HG02884 (cell line): ENCODE measurements around the gene PBXIP1.
"Not testable (repeated sequence)": the region's sequence is repeated elsewhere in the genome, so short reads cannot be mapped to it uniquely, and the experiment has no call there.

ENCODE experiments used
- ATAC-seq: cut with Tn5 transposase; IDR thresholded peaks from one replicate; pipeline ENCODE4 v1.9.1; 2021; ENCODE audit warnings: mild to moderate bottlenecking, moderate library complexity; ENCODE audit not compliant: unreplicated experiment

PBXIP1 gene

GRCh38 chr1:154955718-154956543 lies at the start of gene PBXIP1:
Gene PBXIP1, minus strand, starts transcription at chr1:154956099. Its CDS starts 2,378 bp downstream, at chr1:154953721.
- ATAC-seq: peak; percentile 56

- ATAC-seq: no peak
Observed at GRCh38 chr1:155005076-155006011, 49.4 kb upstream of the PBXIP1 start.

GRCh38 chr1:155004352-155005075 lies 48.6 kb upstream of the PBXIP1 start:
- no peak for ATAC-seq

GRCh38 chr1:155003766-155004351 lies 48.0 kb upstream of the PBXIP1 start:
- no peak for ATAC-seq

GRCh38 chr1:155003227-155003765 lies 47.4 kb upstream of the PBXIP1 start:
- no peak for ATAC-seq

GRCh38 chr1:155002464-155003226 lies 46.7 kb upstream of the PBXIP1 start, which contains the start of gene ZBTB7B:
Gene ZBTB7B, plus strand, starts transcription at chr1:155002802. Its CDS starts 11,859 bp downstream, at chr1:155014661.
- no peak for ATAC-seq

GRCh38 chr1:155001675-155002463 lies 46.0 kb upstream of the PBXIP1 start:
- ATAC-seq: no peak

GRCh38 chr1:155001425-155001674 lies 45.5 kb upstream of the PBXIP1 start:
- ATAC-seq: no peak

GRCh38 chr1:155000726-155001424 lies 45.0 kb upstream of the PBXIP1 start:
- ATAC-seq: peak; percentile 33

GRCh38 chr1:155000411-155000725 lies 44.5 kb upstream of the PBXIP1 start:
- no peak for ATAC-seq

- ATAC-seq: no peak
Observed at GRCh38 chr1:154999571-155000410, 43.9 kb upstream of the PBXIP1 start.

- ATAC-seq: no peak
Observed at GRCh38 chr1:154998818-154999570, 43.1 kb upstream of the PBXIP1 start.

GRCh38 chr1:154998201-154998780 lies 42.4 kb upstream of the PBXIP1 start:
- no peak for ATAC-seq

- ATAC-seq: no peak
Observed at GRCh38 chr1:154996966-154997701, 41.2 kb upstream of the PBXIP1 start.

GRCh38 chr1:154995301-154995983 lies 39.5 kb upstream of the PBXIP1 start:
- ATAC-seq: not testable (repeated sequence)
